K562 (cell line): ENCODE data around the gene HKDC1. TPM values are rescaled to one million over a fixed set of nuclear protein-coding genes. Genes with fewer than 3 reads are reported as not detected.

Source experiments
- ATAC-seq: fragments of 200-7000 bp; cut with Tn5 transposase; 3 replicates; pipeline ENCODE4 v1.9.1; 2020; ENCODE audit warnings: moderate library complexity
- BruUV-seq: library from RNA; stranded (reverse); fragments of 400-500 nt; replicated peaks from 2 replicates; lab custom pipeline; 2021; lab: Mats Ljungman, UMichigan
- CTCF ChIA-PET: fragments of 300-600 bp; formaldehyde crosslinking; extraction: SDS; loops from one replicate; lab custom pipeline; 2021; ENCODE audit warnings: low intra/inter-chr PET ratio; lab: Yijun Ruan, JAX
- POLR2A ChIA-PET: fragments of 300-600, 350-650 bp; sonication (Branson Sonifier 250); formaldehyde crosslinking; extraction: SDS; loops from one replicate; lab custom pipeline; 2021; ENCODE audit warnings: antibody characterized with exemption, inconsistent platforms; lab: Yijun Ruan, JAX
- DNase-seq, 4 experiments: peaks; one replicate each; pipeline versions ENCODE4 v3.0.0 to v3.0.0-alpha.2; 2011 to 2018; ENCODE audit warnings: low spot score in 3 of 4, mixed read lengths in 3 of 4; ENCODE audit errors: extremely low read depth in 1 of 4
- FAIRE-seq: peaks from 2 replicates; lab custom pipeline; 2011; peaks lifted over from hg19 to GRCh38; lab: Jason Lieb, UNC
- H2AFZ ChIP-seq: 2 replicates; pipeline ENCODE4 v1.6.0; 2011; ENCODE audit warnings: low read depth, low read length, control low read depth, inconsistent platforms
- H3K27ac ChIP-seq: fragments of 200-600 bp; 3 replicates; pipeline ENCODE4 v1.8.0; 2011; ENCODE audit warnings: low read depth, mild to moderate bottlenecking, control low read depth, inconsistent platforms, low read length, moderate library complexity, mixed read lengths; ENCODE audit errors: extremely low read depth
- H3K27me3 ChIP-seq, 2 experiments: fragments of 300-600 bp in 1 of 2; 2 replicates in 1 of 2; 3 replicates in 1 of 2; pipeline versions ENCODE4 v1.6.0 to v1.8.0; 2011; ENCODE audit warnings: inconsistent platforms in 2 of 2, low read length in 2 of 2, mild to moderate bottlenecking in 1 of 2, mixed read lengths in 1 of 2, moderate library complexity in 1 of 2; ENCODE audit not compliant: control insufficient read depth in 2 of 2, insufficient read depth in 2 of 2
- H3K36me3 ChIP-seq: fragments of 300-600 bp; 3 replicates; pipeline ENCODE4 v1.8.0; 2011; ENCODE audit warnings: mild to moderate bottlenecking, low read length, inconsistent platforms; ENCODE audit not compliant: control insufficient read depth, insufficient read depth
- H3K4me1 ChIP-seq, 2 experiments: fragments of 200-600 bp in 1 of 2; replicated peaks in 1 of 2; 2 replicates in 1 of 2; 3 replicates in 1 of 2; pipeline versions ENCODE4 v1.5.1 to v1.8.0; 2011; ENCODE audit warnings: inconsistent platforms in 2 of 2, low read length in 2 of 2, mild to moderate bottlenecking in 1 of 2, mixed read lengths in 1 of 2, moderate library complexity in 1 of 2; ENCODE audit not compliant: control insufficient read depth in 2 of 2, insufficient read depth in 2 of 2
- H3K4me2 ChIP-seq: 2 replicates; pipeline ENCODE4 v1.6.1; 2011; ENCODE audit warnings: low read length, control low read depth, inconsistent platforms, mixed read lengths; ENCODE audit not compliant: insufficient read depth
- H3K4me3 ChIP-seq: fragments of 200-600 bp; sonication (generic), shearing (Covaris generic); 2 replicates; pipeline ENCODE4 v1.5.1; 2016; ENCODE audit warnings: control low read depth, inconsistent platforms
- H3K79me2 ChIP-seq: fragments of 200-600 bp; 3 replicates; pipeline ENCODE4 v1.8.0; 2011; ENCODE audit warnings: low read length, inconsistent platforms; ENCODE audit not compliant: control insufficient read depth, insufficient read depth
- H3K9ac ChIP-seq, 2 experiments: 2 replicates each; pipeline versions ENCODE4 v1.6.0 to v1.6.1; 2011; ENCODE audit warnings: low read depth in 2 of 2, low read length in 2 of 2, control low read depth in 1 of 2, inconsistent platforms in 1 of 2, mild to moderate bottlenecking in 1 of 2, mixed read lengths in 1 of 2; ENCODE audit not compliant: insufficient read depth in 1 of 2
- H3K9me1 ChIP-seq: one replicate; pipeline ENCODE4 v1.6.0; 2011; ENCODE audit warnings: inconsistent platforms, mild to moderate bottlenecking, low read length, moderate library complexity; ENCODE audit not compliant: control insufficient read depth, insufficient read depth
- H3K9me3 ChIP-seq: replicated peaks from 2 replicates; pipeline ENCODE4 v1.5.1; 2011; ENCODE audit warnings: low read depth, low read length, inconsistent platforms; ENCODE audit not compliant: control insufficient read depth, insufficient read depth
- H4K20me1 ChIP-seq: replicated peaks from 2 replicates; pipeline ENCODE4 v1.6.1; 2011; ENCODE audit warnings: low read length, inconsistent platforms, mixed read lengths; ENCODE audit not compliant: control insufficient read depth, insufficient read depth
- ARID3A ChIP-seq: IDR thresholded peaks from 2 replicates; pipeline ENCODE4 v1.6.1; 2012; ENCODE audit warnings: low read depth, low read length, improper control_type of control experiment, borderline replicate concordance
- ATF6 ChIP-seq: sonication (generic); formaldehyde crosslinking; IDR thresholded peaks from 2 replicates; pipeline ENCODE4 v1.4.0; 2020; ENCODE audit warnings: mild to moderate bottlenecking, missing genetic modification reagents
- CHCHD3 ChIP-seq: fragments of 250-450 bp; sonication (Bioruptor Pico); IDR thresholded peaks from 2 replicates; pipeline ENCODE4 v2.1.2; 2022; ENCODE audit warnings: mild to moderate bottlenecking
- DMBX1 ChIP-seq: fragments of 250-450 bp; sonication (Bioruptor Pico); IDR thresholded peaks from 2 replicates; pipeline ENCODE4 v1.8.0; 2022; ENCODE audit warnings: inconsistent platforms, mild to moderate bottlenecking, moderate library complexity, borderline replicate concordance
- ELF2 ChIP-seq: fragments of 250-450 bp; sonication (Bioruptor Pico); IDR thresholded peaks from 2 replicates; pipeline ENCODE4 v1.5.0; 2021; ENCODE audit warnings: mild to moderate bottlenecking
- EP300 ChIP-seq: IDR thresholded peaks from 2 replicates; pipeline ENCODE4 v1.6.1; 2012; ENCODE audit warnings: low read length, improper control_type of control experiment
- HMG20B ChIP-seq: fragments of 250-450 bp; sonication (Bioruptor Pico); IDR thresholded peaks from 2 replicates; pipeline ENCODE4 v1.5.0; 2021; ENCODE audit warnings: mild to moderate bottlenecking
- KDM5B ChIP-seq: fragments of 200-600 bp; sonication (generic); IDR thresholded peaks from 2 replicates; pipeline ENCODE4 v1.6.1; 2012; ENCODE audit warnings: low read depth, mild to moderate bottlenecking, moderate library complexity, low read length, control low read depth, inconsistent platforms; ENCODE audit not compliant: insufficient replicate concordance
- PHF21A ChIP-seq: fragments of 450-650 bp; IDR thresholded peaks from 2 replicates; pipeline ENCODE4 v1.6.1; 2017; ENCODE audit warnings: low read depth, borderline replicate concordance
- SAP30 ChIP-seq: fragments of 200-600 bp; sonication (generic); IDR thresholded peaks from 2 replicates; pipeline ENCODE4 v1.6.1; 2012; ENCODE audit warnings: borderline replicate concordance, low read depth, mild to moderate bottlenecking, moderate library complexity, low read length, control low read depth, inconsistent platforms; ENCODE audit not compliant: insufficient read depth, poor library complexity, severe bottlenecking
- TEAD2 ChIP-seq: fragments of 450-650 bp; IDR thresholded peaks from 2 replicates; pipeline ENCODE4 v1.6.1; 2016; ENCODE audit warnings: missing genetic modification characterization, control low read depth, missing compliant biosample characterization
- ZBTB1 ChIP-seq: sonication (generic); formaldehyde crosslinking; IDR thresholded peaks from 2 replicates; pipeline ENCODE4 v1.8.1; 2023; ENCODE audit warnings: missing genetic modification reagents, low read depth, mild to moderate bottlenecking, borderline replicate concordance
- ZNF143 ChIP-seq: sonication (generic); formaldehyde crosslinking; IDR thresholded peaks from 2 replicates; pipeline ENCODE4 v1.9.0; 2022; ENCODE audit warnings: mild to moderate bottlenecking, missing genetic modification reagents
- ZNF277 ChIP-seq: fragments of 250-450 bp; sonication (Bioruptor Pico); IDR thresholded peaks from 2 replicates; pipeline ENCODE4 v1.8.0; 2022; ENCODE audit warnings: inconsistent platforms, mild to moderate bottlenecking, moderate library complexity, borderline replicate concordance
- ZNF507 ChIP-seq: conservative IDR thresholded peaks from 2 replicates; pipeline ENCODE4 v1.6.1; 2017; ENCODE audit warnings: missing genetic modification characterization, missing compliant biosample characterization
- ZNF511 ChIP-seq: sonication (generic); formaldehyde crosslinking; IDR thresholded peaks from 2 replicates; pipeline ENCODE4 v1.8.0; 2022; ENCODE audit warnings: mild to moderate bottlenecking, missing genetic modification reagents
- WGBS: fragments of 100-300 bp; shearing (Covaris generic); methylation state at CpG from one replicate; pipeline ENCODE4 v1.1.6; 2016; ENCODE audit warnings: low coverage, mixed read lengths; ENCODE audit not compliant: insufficient coverage; ENCODE audit errors: missing lambda C conversion rate; 5-methylcytosine and 5-hydroxymethylcytosine counted together
- in situ Hi-C: fragments of 300-500 bp; cut with MboI; formaldehyde crosslinking; loops from 4 replicates; pipeline ENCODE4 v1.15.0; 2018; ENCODE audit warnings: inconsistent platforms, mixed read lengths
- intact Hi-C: fragments of 100-400 bp; cut with micrococcal nuclease; formaldehyde crosslinking; loops from 2 replicates; pipeline ENCODE4 v1.14.2; 2022
- polyA plus RNA-seq, 8 experiments: library from polyadenylated mRNA; depleted of rRNA in 4 of 8; stranded (reverse) in 5 of 8; unstranded in 3 of 8; fragments of >200 nt; fragmentation: Nextera tagmentation in 2 of 8; fragmentation: Illumina TruSeq in 1 of 8; extraction: Ambion mirVana in 2 of 8; extraction: Trizol in 1 of 8; gene quantifications; 2 replicates each; pipeline versions ENCODE4 v1.2.1 to v1.2.3, GENCODE V29; 2011 to 2014; ENCODE audit warnings: inconsistent platforms in 1 of 8, missing spikeins in 1 of 8
- total RNA-seq, 7 experiments: library from RNA; depleted of rRNA in 6 of 7; stranded (reverse); fragments of >200 nt in 6 of 7; fragmentation: Illumina TruSeq in 2 of 7; extraction: Trizol in 2 of 7; gene quantifications; 2 replicates each; pipeline versions ENCODE4 v1.2.1 to v1.2.3, GENCODE V29; 2011 to 2021; ENCODE audit warnings: low replicate concordance in 1 of 7

HKDC1 gene
- total and polyA plus RNA-seq, 9 of the 15 experiments (the other 6 are each of a cell fraction or from before 2014, with no cell fraction given): 0.04 to 0.22 (median 0.11) TPM; not detected in 5

GRCh38 chr10:69223028-69223342 lies 2.9 kb downstream of the HKDC1 start:
- H2AFZ ChIP-seq: peak overlapping the region; percentile 100
- DNase-seq (no peak), ATAC-seq (no peak), FAIRE-seq (no peak)
- peak overlapping the region; percentile 94 for H3K27ac ChIP-seq
- ChIA-PET CTCF (interaction anchor here (0.9 to 1.3 kb wide), 2 partner anchors 97 to 170 kb away, joined by 3 to 4 read pairs; no protein-coding TSS in a partner anchor), POLR2A (interaction anchor here (0.7 to 1.0 kb wide), 4 partner anchors 9 to 94 kb away, joined by 3 to 5 read pairs (median 3); no protein-coding TSS in a partner anchor)
- H3K9me3 ChIP-seq: no peaks in the 10 kb centered on the region
- BruUV-seq: no TSS peak
- no peaks in the 10 kb centered on the region for H3K9me1 ChIP-seq
- WGBS: 0% methylated on average over 1 of the region's 1 CpG
- H4K20me1 ChIP-seq: no peaks in the 10 kb centered on the region
- intact Hi-C loops: loop anchor here (5.0 kb wide), 1 partner anchor 236 kb away; the partner anchor contains the start of gene KIFBP
- H3K36me3 ChIP-seq: no peaks in the 10 kb centered on the region
- H3K4me2 ChIP-seq: peak overlapping the region; percentile 90
- H3K4me3 ChIP-seq: peak overlapping the region; percentile 24; the same call in 1 of the 2 replicates
- no peaks in the 10 kb centered on the region for H3K79me2 ChIP-seq
- peak overlapping the region; percentile 70 to 79; a peak in 3 of 4 replicates for H3K9ac ChIP-seq
- no peaks in the 10 kb centered on the region for H3K27me3 ChIP-seq
- in situ Hi-C loops: no loop called here
- H3K4me1 ChIP-seq: peaks cover 9 to 22% of the 10 kb centered on the region in 2 experiments; a peak in 4 of 5 replicates
- TF ChIP-seq ZNF511 (CRISPR knock-in tag): no peak
- no peak for TF ChIP-seq HMG20B (CRISPR knock-in tag)
- no peak for TF ChIP-seq ZNF507 (tag)
- no peak for TF ChIP-seq ZBTB1 (CRISPR knock-in tag)
- TF ChIP-seq CHCHD3 (CRISPR knock-in tag): no peak
- no peak for TF ChIP-seq ZNF143 (CRISPR knock-in tag)
- TF ChIP-seq ZNF277 (CRISPR knock-in tag): no peak
- no peak for TF ChIP-seq EP300
- TF ChIP-seq SAP30: no peak
- no peak for TF ChIP-seq ARID3A
- TF ChIP-seq KDM5B: no peak
- TF ChIP-seq ATF6 (CRISPR knock-in tag): no peak
- no peak for TF ChIP-seq DMBX1 (CRISPR knock-in tag)
- no peak for TF ChIP-seq PHF21A
- TF ChIP-seq ELF2 (CRISPR knock-in tag): no peak
- no peak for TF ChIP-seq TEAD2 (tag)
